Measurements from ENCODE around the gene NCAPH2. TPM values are rescaled to one million over a fixed set of nuclear protein-coding genes. Genes with fewer than 3 reads are reported as not detected.

NCAPH2 gene
- total RNA-seq, 3 donors from 2014 or later (not counting 1 experiment from before 2014, with no cell fraction given), result 94.5 to 106 (median 104) TPM

DNA sequence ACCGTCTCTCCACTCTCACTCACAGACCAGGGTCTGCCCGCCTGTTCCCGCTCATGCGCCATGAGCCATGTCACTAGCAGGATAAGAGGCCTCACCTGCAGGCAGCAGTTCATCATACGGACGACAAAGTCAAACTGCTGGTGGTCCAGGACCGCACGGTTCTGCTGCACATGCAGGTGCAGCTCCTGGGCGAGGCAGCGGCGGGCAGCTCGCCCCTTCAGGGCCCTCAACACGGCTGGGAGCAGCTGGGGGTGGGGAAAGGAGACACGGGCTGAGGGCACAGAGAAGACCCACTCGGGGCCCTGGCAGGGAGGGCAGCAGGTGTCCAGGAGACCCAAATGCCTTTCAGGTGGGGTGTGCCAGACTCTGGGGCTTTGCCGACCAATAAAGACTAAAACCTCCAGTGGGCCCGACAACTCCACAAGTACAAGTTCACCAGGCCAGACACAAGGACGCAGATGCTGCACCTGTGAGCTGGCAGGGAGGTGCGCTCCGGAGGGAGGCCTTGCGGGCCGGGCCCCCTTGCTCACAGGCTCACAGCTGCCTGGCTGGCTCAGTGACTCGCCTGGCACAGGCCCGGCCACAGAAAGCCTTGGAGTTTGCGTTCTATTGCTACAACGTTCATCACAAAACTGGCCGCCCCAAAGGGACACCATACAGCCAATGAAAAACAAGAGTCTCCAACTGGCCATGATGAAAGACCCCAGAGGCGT, 44.7 kb upstream of the NCAPH2 start:
- intact Hi-C loops (cut with micrococcal nuclease), result no loop called here
- no peaks in the 10 kb centered on the region for H3K36me3 Mint-ChIP-seq

DNA sequence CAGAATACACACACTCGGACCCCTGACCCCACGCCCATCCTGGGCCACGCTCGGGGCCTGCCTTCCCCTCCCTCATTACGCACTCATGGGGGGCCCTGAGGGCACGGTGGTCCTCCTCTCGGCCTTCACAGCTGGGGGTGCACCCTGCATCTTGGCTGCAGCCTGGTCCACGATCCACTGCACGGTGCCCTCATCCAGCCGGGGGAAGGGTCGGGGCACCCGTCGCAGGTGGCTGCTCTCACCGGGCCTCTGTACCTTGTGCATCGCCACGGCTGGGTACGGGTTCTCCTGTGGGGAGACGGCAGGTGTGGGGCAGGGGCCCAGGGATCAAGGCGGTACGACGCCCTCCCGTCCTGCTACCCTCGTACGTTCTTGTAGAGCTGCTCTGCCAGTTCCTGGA, 43.6 kb upstream of the NCAPH2 start:
- intact Hi-C loops (cut with micrococcal nuclease), result no loop called here
- ATAC-seq, result no peak
- no peak for DNase-seq
- Mint-ChIP-seq H3K27ac (no peak overlapping the region), H3K36me3 (no peaks in the 10 kb centered on the region), H3K27me3 (ENCODE audit: low read depth in 2 of 2) (no peaks in the 10 kb centered on the region), H3K9me3 (no peaks in the 10 kb centered on the region), H3K4me3 (no peak overlapping the region), H3K4me1 (peaks cover 14 to 27% of the 10 kb centered on the region in 2 donors)
- Histone ChIP-seq H3K9me3 (ENCODE audit: control insufficient read depth, insufficient read depth, low read length) (no peaks in the 10 kb centered on the region), H3K27me3 (ENCODE audit: control insufficient read depth, insufficient read depth, low read length) (no peaks in the 10 kb centered on the region), H3K4me1 (ENCODE audit: control insufficient read depth, insufficient read depth, low read length) (peaks cover 18% of the 10 kb centered on the region), H3K27ac (ENCODE audit: low read length) (no peak overlapping the region), H3K36me3 (ENCODE audit: control insufficient read depth, insufficient read depth, low read length) (peaks cover 83% of the 10 kb centered on the region), H3K4me3 (ENCODE audit: low read length) (no peak overlapping the region)
- TF ChIP-seq, protein P1, sequence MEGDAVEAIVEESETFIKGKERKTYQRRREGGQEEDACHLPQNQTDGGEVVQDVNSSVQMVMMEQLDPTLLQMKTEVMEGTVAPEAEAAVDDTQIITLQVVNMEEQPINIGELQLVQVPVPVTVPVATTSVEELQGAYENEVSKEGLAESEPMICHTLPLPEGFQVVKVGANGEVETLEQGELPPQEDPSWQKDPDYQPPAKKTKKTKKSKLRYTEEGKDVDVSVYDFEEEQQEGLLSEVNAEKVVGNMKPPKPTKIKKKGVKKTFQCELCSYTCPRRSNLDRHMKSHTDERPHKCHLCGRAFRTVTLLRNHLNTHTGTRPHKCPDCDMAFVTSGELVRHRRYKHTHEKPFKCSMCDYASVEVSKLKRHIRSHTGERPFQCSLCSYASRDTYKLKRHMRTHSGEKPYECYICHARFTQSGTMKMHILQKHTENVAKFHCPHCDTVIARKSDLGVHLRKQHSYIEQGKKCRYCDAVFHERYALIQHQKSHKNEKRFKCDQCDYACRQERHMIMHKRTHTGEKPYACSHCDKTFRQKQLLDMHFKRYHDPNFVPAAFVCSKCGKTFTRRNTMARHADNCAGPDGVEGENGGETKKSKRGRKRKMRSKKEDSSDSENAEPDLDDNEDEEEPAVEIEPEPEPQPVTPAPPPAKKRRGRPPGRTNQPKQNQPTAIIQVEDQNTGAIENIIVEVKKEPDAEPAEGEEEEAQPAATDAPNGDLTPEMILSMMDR (IDR thresholded peaks at IDR 0.05), result no peak
- WGBS (ENCODE audit: insufficient coverage), result 92% methylated on average over 24 of the region's 24 CpGs

More for the DNA sequence above, 44.7 kb upstream of the NCAPH2 start:
- DNase-seq (no peak), ATAC-seq (no peak)
- H3K27me3 ChIP-seq (ENCODE audit: control insufficient read depth, insufficient read depth, low read length), result no peaks in the 10 kb centered on the region
- no peak overlapping the region for H3K4me3 ChIP-seq (ENCODE audit: low read length)
- no peaks in the 10 kb centered on the region for H3K9me3 Mint-ChIP-seq
- H3K36me3 ChIP-seq (ENCODE audit: control insufficient read depth, insufficient read depth, low read length), result peaks cover 94% of the 10 kb centered on the region
- TF ChIP-seq, protein P1 (IDR thresholded peaks at IDR 0.05), result no peak
- peaks cover 8 to 20% of the 10 kb centered on the region in 2 donors for H3K4me1 Mint-ChIP-seq
- H3K27me3 Mint-ChIP-seq (ENCODE audit: low read depth in 2 of 2), result no peaks in the 10 kb centered on the region
- H3K27ac ChIP-seq (ENCODE audit: low read length), result no peak overlapping the region
- H3K27ac Mint-ChIP-seq, result no peak overlapping the region
- peaks cover 7% of the 10 kb centered on the region for H3K4me1 ChIP-seq (ENCODE audit: control insufficient read depth, insufficient read depth, low read length)
- WGBS (ENCODE audit: insufficient coverage), result 95% methylated on average over 28 of the region's 28 CpGs
- H3K4me3 Mint-ChIP-seq, result no peak overlapping the region
- no peaks in the 10 kb centered on the region for H3K9me3 ChIP-seq (ENCODE audit: control insufficient read depth, insufficient read depth, low read length)

DNA sequence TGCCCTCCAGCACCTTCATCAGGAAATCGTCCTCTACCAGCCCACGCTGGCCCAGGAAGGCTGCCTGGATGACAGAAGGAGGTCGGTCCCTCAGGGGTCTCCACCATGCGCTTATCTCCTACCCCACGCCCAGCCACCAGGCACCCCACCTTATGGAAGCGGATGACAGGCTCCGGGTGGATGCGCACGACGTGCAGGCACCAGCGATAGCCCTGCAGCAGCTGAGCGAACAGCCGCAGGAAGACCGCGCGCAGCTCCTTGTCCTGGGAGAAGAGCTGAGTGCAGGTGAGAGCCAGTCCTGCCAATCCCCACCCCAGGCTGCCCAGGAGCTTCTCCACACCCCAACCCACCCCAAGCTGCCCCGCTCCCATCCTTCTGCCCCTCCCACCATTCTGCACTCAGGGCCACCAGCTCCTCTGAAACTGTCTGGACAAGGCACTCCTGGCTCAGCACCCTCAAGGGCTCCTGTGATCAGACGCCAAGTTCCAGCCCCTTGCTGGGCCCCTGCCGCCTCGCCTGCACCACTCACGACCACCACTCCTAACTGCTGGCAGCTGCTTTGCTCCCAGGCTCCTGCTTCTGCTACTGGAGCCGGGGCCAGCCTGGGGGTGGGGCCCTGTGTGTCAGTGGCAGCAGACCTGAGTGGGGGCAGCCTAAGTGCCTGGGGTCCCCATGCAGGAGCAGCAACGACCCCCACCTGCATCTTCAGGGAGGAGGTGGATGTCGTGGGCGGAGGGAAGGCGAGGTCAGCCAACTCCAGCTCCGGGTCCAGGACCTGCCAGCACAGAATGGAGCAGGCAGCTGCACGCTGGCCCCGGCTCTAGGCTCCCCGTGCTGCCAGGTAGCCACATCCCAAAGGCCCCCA, 42.7 kb upstream of the NCAPH2 start:
- TF ChIP-seq, protein P1 (IDR thresholded peaks at IDR 0.05), result no peak
- WGBS (ENCODE audit: insufficient coverage), result 97% methylated on average over 30 of the region's 30 CpGs
- H3K4me3 Mint-ChIP-seq, result no peak overlapping the region

More for the DNA sequence above, 42.7 kb upstream of the NCAPH2 start:
- Histone ChIP-seq H3K4me1 (ENCODE audit: control insufficient read depth, insufficient read depth, low read length) (peaks cover 27% of the 10 kb centered on the region), H3K9me3 (ENCODE audit: control insufficient read depth, insufficient read depth, low read length) (no peaks in the 10 kb centered on the region), H3K36me3 (ENCODE audit: control insufficient read depth, insufficient read depth, low read length) (peaks cover 74% of the 10 kb centered on the region), H3K4me3 (ENCODE audit: low read length) (no peak overlapping the region), H3K27ac (ENCODE audit: low read length) (no peak overlapping the region), H3K27me3 (ENCODE audit: control insufficient read depth, insufficient read depth, low read length) (no peaks in the 10 kb centered on the region)
- Mint-ChIP-seq H3K27me3 (ENCODE audit: low read depth in 2 of 2) (no peaks in the 10 kb centered on the region), H3K9me3 (no peaks in the 10 kb centered on the region), H3K36me3 (no peaks in the 10 kb centered on the region), H3K4me1 (peaks cover 15 to 36% of the 10 kb centered on the region in 2 donors), H3K27ac (no peak overlapping the region)
- DNase-seq (no peak), ATAC-seq (no peak)
- intact Hi-C loops (cut with micrococcal nuclease), result no loop called here
